GM12872 (cell line): ENCODE results near the gene CADM1.

ENCODE experiments used
- CTCF ChIP-seq: IDR thresholded peaks from 3 replicates; pipeline ENCODE4 v1.5.1; 2011; ENCODE audit warnings: low read depth, mild to moderate bottlenecking, low read length, moderate library complexity; ENCODE audit not compliant: insufficient read depth

Gene CADM1

GRCh38 chr11:115439969-115440540, 64.2 kb downstream of the CADM1 start:
- no peak for TF ChIP-seq CTCF

- TF ChIP-seq CTCF: no peak
Measured at GRCh38 chr11:115439385-115439784, 64.8 kb downstream of the CADM1 start.

GRCh38 chr11:115437902-115438575, 66.2 kb downstream of the CADM1 start:
- TF ChIP-seq CTCF: no peak

GRCh38 chr11:115430345-115430744, 73.9 kb downstream of the CADM1 start:
- TF ChIP-seq CTCF: no peak

GRCh38 chr11:115428306-115428705, 75.9 kb downstream of the CADM1 start:
- TF ChIP-seq CTCF: no peak

- no peak for TF ChIP-seq CTCF
Measured at GRCh38 chr11:115425816-115426215, 78.4 kb downstream of the CADM1 start.

- no peak for TF ChIP-seq CTCF
Measured at GRCh38 chr11:115425250-115425649, 79.0 kb downstream of the CADM1 start.
